A673 (cell line): Measurements from ENCODE around the gene WIPF3. TPM values are rescaled to one million over a fixed set of nuclear protein-coding genes. Genes with fewer than 3 reads are reported as not detected.

ENCODE experiments used
- BruUV-seq: library from RNA; stranded (reverse); fragments of 400-500 nt; replicated peaks from 2 replicates; lab custom pipeline; 2021; lab: Mats Ljungman, UMichigan
- CTCF ChIA-PET: fragments of 300-600 bp; sonication (Branson Sonifier 250); formaldehyde crosslinking; loops from one replicate; lab custom pipeline; 2022; ENCODE audit warnings: antibody characterized with exemption; lab: Charles Lee
- POLR2A ChIA-PET: fragments of 300-600 bp; sonication (Branson Sonifier 250); formaldehyde crosslinking; loops from one replicate; lab custom pipeline; 2022; ENCODE audit warnings: antibody characterized with exemption; ENCODE audit not compliant: low non-redundant PET; lab: Charles Lee
- DNase-seq: peaks from one replicate; pipeline ENCODE4 v3.0.0-alpha.2; 2015; ENCODE audit warnings: low spot score
- H3K27ac ChIP-seq: fragments of 200-600 bp; sonication (generic); 2 replicates; pipeline ENCODE4 v1.5.1; 2016; ENCODE audit warnings: mixed run types, low read depth, mild to moderate bottlenecking, mixed read lengths, antibody characterized with exemption, low read length; ENCODE audit not compliant: poor library complexity, severe bottlenecking
- H3K27me3 ChIP-seq: fragments of 200-600 bp; sonication (generic); replicated peaks from 2 replicates; pipeline ENCODE4 v1.6.1; 2017; ENCODE audit warnings: mixed run types, low read depth, mild to moderate bottlenecking, mixed read lengths, antibody characterized with exemption, low read length; ENCODE audit not compliant: insufficient read depth, poor library complexity
- H3K36me3 ChIP-seq: fragments of 200-600 bp; sonication (generic); 2 replicates; pipeline ENCODE4 v1.6.1; 2016; ENCODE audit warnings: mixed run types, mild to moderate bottlenecking, mixed read lengths, antibody characterized with exemption, low read length; ENCODE audit not compliant: insufficient read depth, poor library complexity, severe bottlenecking
- H3K4me1 ChIP-seq: fragments of 200-600 bp; sonication (generic); 2 replicates; pipeline ENCODE4 v1.6.1; 2017; ENCODE audit warnings: mixed run types, mild to moderate bottlenecking, mixed read lengths, antibody characterized with exemption, low read length; ENCODE audit not compliant: insufficient read depth, poor library complexity, severe bottlenecking
- H3K4me3 ChIP-seq: fragments of 200-600 bp; sonication (generic); 2 replicates; pipeline ENCODE4 v1.5.1; 2016; ENCODE audit warnings: low read depth, mixed run types, mild to moderate bottlenecking, mixed read lengths, low read length; ENCODE audit not compliant: poor library complexity, severe bottlenecking
- H3K9me3 ChIP-seq: fragments of 200-600 bp; sonication (generic); 2 replicates; pipeline ENCODE4 v1.6.1; 2016; ENCODE audit warnings: mixed run types, low read depth, mild to moderate bottlenecking, mixed read lengths, antibody characterized with exemption, low read length; ENCODE audit not compliant: poor library complexity, severe bottlenecking
- CTCF ChIP-seq: fragments of 300-800, 200-600 bp; sonication (generic); conservative IDR thresholded peaks from 2 replicates; pipeline ENCODE4 v1.5.1; 2017; ENCODE audit warnings: low read depth, mild to moderate bottlenecking, antibody characterized with exemption, low read length, moderate library complexity, mixed read lengths
- EZH2 ChIP-seq: fragments of 200-600 bp; sonication (generic); IDR thresholded peaks from 2 replicates; pipeline ENCODE4 v1.6.1; 2017; ENCODE audit warnings: borderline replicate concordance, low read depth, mild to moderate bottlenecking, mixed read lengths, antibody characterized with exemption, low read length; ENCODE audit not compliant: poor library complexity, severe bottlenecking
- intact Hi-C: fragments of 100-400 bp; cut with micrococcal nuclease; formaldehyde crosslinking; loops from one replicate; pipeline ENCODE4 v1.10.0; 2022; ENCODE audit not compliant: unreplicated experiment
- total RNA-seq: library from RNA; stranded (reverse); gene quantifications from 2 replicates; pipeline ENCODE4 v1.2.3, GENCODE V29; 2021

The WIPF3 gene
- total RNA-seq, 1 experiment from 2014 or later: 0.21 TPM

- Histone ChIP-seq H3K27ac (no peak overlapping the region), H3K4me3 (no peak overlapping the region), H3K27me3 (peaks cover 44% of the 10 kb centered on the region), H3K36me3 (no peaks in the 10 kb centered on the region), H3K4me1 (no peaks in the 10 kb centered on the region), H3K9me3 (no peaks in the 10 kb centered on the region)
- intact Hi-C loops: no loop called here
- TF ChIP-seq CTCF (no peak), EZH2 (no peak)
- DNase-seq: no peak
- BruUV-seq: no TSS peak
- CTCF ChIA-PET: no interaction called here
- POLR2A ChIA-PET: no interaction called here
Observed at GRCh38 chr7:29818308-29818707, 12.0 kb downstream of the WIPF3 start.

DNA sequence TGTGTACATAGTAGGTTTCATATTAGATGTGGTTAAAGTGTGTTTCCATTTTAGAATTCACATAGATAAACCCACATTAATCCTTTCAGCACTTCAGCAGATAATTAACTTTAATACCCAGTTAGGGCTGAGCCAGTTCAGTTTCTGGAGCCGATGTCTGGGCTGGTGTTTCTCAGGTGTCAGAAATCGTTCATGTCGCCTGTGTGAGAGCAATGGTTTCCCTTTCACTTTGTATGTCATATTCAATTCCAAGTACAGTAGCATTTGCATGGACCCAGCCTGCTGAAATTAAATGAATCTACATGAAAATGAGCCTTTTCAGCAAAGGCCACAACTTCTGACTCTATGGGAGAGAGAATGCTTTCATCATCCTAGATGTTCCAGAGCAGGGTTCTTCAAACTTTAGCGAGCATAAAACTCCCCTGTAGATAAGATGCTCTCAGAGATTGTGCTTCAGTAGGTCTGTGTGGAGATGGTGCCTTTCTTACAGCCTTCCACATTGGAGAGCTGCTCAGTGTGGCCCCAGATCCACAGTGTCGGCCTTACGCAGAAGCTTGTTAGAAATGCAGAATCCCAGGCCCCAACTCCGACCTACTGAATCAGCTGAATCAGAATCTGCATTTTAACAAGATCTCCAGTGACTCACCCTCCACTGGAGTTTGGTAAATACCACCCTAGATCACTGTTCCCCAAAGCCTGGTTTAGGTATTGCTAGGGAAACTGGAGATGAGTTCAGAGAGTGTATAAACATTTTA lies 19.6 kb downstream of the WIPF3 start:
- no peak for TF ChIP-seq EZH2
- no peak for TF ChIP-seq CTCF

DNA sequence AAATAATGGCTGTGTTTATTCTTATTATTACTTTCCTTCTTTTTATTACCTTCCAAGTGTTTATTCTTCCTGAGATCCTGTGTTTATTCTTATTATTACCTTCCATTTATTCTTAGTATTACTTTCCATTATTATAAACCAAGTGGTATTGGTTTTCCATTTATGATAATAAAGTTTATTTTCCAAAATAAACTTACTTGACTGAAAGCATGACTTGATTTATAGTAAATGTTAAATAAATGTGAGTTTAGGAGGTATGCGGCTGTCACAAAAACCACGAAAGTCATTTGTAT lies 20.2 kb downstream of the WIPF3 start:
- no peaks in the 10 kb centered on the region for H3K4me1 ChIP-seq
- BruUV-seq: no TSS peak
- ChIA-PET POLR2A (no interaction called here), CTCF (no interaction called here)
- TF ChIP-seq EZH2 (no peak), CTCF (no peak)
- no peak overlapping the region for H3K27ac ChIP-seq
- no peak for DNase-seq
- intact Hi-C loops: no loop called here
- no peaks in the 10 kb centered on the region for H3K9me3 ChIP-seq
- no peak overlapping the region for H3K4me3 ChIP-seq
- peaks cover 6% of the 10 kb centered on the region for H3K27me3 ChIP-seq
- H3K36me3 ChIP-seq: no peaks in the 10 kb centered on the region

More for the DNA sequence above, 19.6 kb downstream of the WIPF3 start:
- Histone ChIP-seq H3K27me3 (peaks cover 7% of the 10 kb centered on the region), H3K27ac (no peak overlapping the region), H3K36me3 (no peaks in the 10 kb centered on the region), H3K9me3 (no peaks in the 10 kb centered on the region), H3K4me1 (no peaks in the 10 kb centered on the region), H3K4me3 (no peak overlapping the region)
- BruUV-seq: no TSS peak
- ChIA-PET CTCF (no interaction called here), POLR2A (no interaction called here)
- intact Hi-C loops: no loop called here
- DNase-seq: no peak
